ENCODE results near the gene B4GALNT3. TPM values are rescaled to one million over a fixed set of nuclear protein-coding genes. Genes with fewer than 3 reads are reported as not detected.
A peak's percentile ranks its signal among the peaks of the same experiment; 100 is the strongest.

Gene B4GALNT3
- total RNA-seq, 1 donor from 2014 or later = 2.9 TPM

DNA sequence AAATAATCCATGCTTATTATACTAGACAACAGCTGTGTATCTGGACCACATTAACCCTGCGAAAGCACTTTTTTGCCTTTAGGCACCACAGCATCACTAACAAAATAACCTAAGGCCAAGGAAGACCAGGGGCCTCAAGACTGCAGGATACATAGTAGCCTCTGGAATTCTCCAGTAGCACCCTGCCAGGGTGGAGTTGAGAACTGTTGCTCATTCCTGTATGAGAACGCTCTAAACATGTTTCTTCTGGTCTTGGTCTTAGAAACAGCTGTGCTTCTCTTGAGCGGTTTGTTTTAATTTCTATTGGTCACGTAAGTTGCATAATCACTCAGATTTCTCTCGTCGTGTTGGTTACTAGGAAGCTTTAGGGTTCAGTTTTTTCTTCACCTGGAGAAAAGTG is 7.9 kb downstream of the B4GALNT3 start:
- Mint-ChIP-seq H3K27ac (ENCODE audit: unreplicated experiment) (no peak overlapping the region), H3K4me3 (ENCODE audit: unreplicated experiment) (no peak overlapping the region), H3K9me3 (ENCODE audit: low read depth) (no peaks in the 10 kb centered on the region), H3K36me3 (ENCODE audit: low read depth) (no peaks in the 10 kb centered on the region), H3K27me3 (ENCODE audit: low read depth) (no peaks in the 10 kb centered on the region), H3K4me1 (ENCODE audit: low read depth) (peaks cover 29% of the 10 kb centered on the region)
- DNase-seq (ENCODE audit: low spot score) = no peak
- TF ChIP-seq, protein P1, sequence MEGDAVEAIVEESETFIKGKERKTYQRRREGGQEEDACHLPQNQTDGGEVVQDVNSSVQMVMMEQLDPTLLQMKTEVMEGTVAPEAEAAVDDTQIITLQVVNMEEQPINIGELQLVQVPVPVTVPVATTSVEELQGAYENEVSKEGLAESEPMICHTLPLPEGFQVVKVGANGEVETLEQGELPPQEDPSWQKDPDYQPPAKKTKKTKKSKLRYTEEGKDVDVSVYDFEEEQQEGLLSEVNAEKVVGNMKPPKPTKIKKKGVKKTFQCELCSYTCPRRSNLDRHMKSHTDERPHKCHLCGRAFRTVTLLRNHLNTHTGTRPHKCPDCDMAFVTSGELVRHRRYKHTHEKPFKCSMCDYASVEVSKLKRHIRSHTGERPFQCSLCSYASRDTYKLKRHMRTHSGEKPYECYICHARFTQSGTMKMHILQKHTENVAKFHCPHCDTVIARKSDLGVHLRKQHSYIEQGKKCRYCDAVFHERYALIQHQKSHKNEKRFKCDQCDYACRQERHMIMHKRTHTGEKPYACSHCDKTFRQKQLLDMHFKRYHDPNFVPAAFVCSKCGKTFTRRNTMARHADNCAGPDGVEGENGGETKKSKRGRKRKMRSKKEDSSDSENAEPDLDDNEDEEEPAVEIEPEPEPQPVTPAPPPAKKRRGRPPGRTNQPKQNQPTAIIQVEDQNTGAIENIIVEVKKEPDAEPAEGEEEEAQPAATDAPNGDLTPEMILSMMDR (IDR thresholded peaks at IDR 0.05) = no peak

DNA sequence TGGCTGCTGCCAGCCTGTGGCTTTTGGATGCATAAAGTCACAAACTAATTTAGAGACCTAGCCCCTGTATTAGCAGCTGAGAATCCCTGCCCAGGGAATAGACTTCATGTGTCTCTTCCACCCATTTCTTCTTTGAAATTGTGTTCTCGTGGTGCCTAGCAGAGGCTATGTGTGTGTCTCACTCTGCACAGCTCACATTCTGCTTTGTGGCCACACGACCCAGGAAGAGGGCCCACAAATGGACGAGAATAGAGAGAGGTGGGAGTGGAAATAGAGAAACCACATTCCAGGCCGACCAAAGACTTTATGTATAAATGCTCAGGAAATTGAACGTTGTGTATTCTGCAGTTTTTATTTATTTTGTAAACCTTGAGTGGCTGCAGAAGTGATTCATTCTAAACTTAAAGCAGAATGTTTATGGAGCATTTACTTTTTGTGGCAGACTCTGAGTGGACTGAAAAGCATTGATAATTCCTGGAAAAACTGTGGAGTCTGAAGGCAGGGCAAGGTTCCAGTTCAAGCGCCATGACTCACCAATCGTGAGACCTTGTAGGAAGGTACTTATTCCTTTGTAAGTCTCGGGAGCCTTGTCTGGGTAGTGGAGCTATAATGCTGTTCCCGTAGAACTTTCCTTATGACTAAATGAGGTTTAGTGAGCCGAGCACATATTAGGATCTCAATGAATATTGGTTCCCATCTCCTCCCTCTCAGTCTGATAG is 9.1 kb downstream of the B4GALNT3 start:
- TF ChIP-seq, protein P1 (IDR thresholded peaks at IDR 0.05) = no peak
- H3K36me3 Mint-ChIP-seq (ENCODE audit: low read depth) = no peaks in the 10 kb centered on the region
- H3K27me3 Mint-ChIP-seq (ENCODE audit: low read depth) = no peaks in the 10 kb centered on the region
- no peak for DNase-seq (ENCODE audit: low spot score)
- H3K4me1 Mint-ChIP-seq (ENCODE audit: low read depth) = peaks cover 32% of the 10 kb centered on the region
- peak overlapping the region; percentile 35 for H3K4me3 Mint-ChIP-seq (ENCODE audit: unreplicated experiment)
- no peaks in the 10 kb centered on the region for H3K9me3 Mint-ChIP-seq (ENCODE audit: low read depth)
- H3K27ac Mint-ChIP-seq (ENCODE audit: unreplicated experiment) = peak overlapping the region; percentile 91

DNA sequence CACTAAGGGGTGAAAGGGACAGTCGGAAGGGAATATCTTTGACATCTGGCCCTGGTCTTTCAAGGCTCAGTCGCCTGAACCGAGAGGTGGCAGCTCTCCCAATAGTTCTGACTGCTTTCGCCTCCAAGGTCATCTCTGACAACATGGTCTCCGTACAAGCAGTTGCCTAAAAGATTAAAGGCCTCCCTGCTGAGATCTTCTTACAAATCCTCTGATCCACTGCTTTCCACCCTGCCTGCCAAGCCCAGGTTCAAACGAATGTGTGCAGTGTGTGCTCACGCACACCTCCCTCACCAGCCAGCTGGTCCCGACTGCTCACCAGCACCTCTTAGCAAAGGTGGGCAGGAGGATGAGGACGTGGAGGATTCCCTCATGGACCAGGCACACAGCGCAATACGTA is 10.4 kb downstream of the B4GALNT3 start:
- no peak for DNase-seq (ENCODE audit: low spot score)
- H3K36me3 Mint-ChIP-seq (ENCODE audit: low read depth) = no peaks in the 10 kb centered on the region
- TF ChIP-seq, protein P1 (IDR thresholded peaks at IDR 0.05) = no peak
- H3K27ac Mint-ChIP-seq (ENCODE audit: unreplicated experiment) = no peak overlapping the region
- no peaks in the 10 kb centered on the region for H3K9me3 Mint-ChIP-seq (ENCODE audit: low read depth)
- no peaks in the 10 kb centered on the region for H3K27me3 Mint-ChIP-seq (ENCODE audit: low read depth)
- peaks cover 34% of the 10 kb centered on the region for H3K4me1 Mint-ChIP-seq (ENCODE audit: low read depth)
- H3K4me3 Mint-ChIP-seq (ENCODE audit: unreplicated experiment) = no peak overlapping the region

DNA sequence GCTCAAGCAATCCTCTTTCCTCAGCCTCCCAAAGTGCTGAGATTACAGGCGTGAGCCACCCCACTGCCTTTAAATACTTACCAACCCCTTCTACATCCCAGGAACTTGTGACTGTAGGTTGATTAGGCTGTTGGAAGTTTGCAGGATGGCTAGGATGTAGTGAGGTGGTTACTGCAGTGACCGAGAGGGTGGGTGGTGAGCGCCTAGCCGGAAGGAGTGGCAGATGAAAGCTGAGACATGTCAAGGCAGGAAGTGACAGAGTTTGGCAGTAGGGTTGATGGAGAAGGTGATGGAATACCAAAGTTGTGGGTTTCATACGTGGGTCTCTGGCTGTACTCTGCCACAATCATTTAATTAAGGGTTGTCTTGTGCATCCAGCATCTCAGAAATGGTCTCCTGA is 13.5 kb downstream of the B4GALNT3 start:
- Mint-ChIP-seq H3K36me3 (ENCODE audit: low read depth) (no peaks in the 10 kb centered on the region), H3K9me3 (ENCODE audit: low read depth) (no peaks in the 10 kb centered on the region), H3K27ac (ENCODE audit: unreplicated experiment) (no peak overlapping the region), H3K4me3 (ENCODE audit: unreplicated experiment) (no peak overlapping the region), H3K4me1 (ENCODE audit: low read depth) (peaks cover 32% of the 10 kb centered on the region), H3K27me3 (ENCODE audit: low read depth) (peaks cover 2% of the 10 kb centered on the region)
- TF ChIP-seq, protein P1 (IDR thresholded peaks at IDR 0.05) = no peak
- no peak for DNase-seq (ENCODE audit: low spot score)

DNA sequence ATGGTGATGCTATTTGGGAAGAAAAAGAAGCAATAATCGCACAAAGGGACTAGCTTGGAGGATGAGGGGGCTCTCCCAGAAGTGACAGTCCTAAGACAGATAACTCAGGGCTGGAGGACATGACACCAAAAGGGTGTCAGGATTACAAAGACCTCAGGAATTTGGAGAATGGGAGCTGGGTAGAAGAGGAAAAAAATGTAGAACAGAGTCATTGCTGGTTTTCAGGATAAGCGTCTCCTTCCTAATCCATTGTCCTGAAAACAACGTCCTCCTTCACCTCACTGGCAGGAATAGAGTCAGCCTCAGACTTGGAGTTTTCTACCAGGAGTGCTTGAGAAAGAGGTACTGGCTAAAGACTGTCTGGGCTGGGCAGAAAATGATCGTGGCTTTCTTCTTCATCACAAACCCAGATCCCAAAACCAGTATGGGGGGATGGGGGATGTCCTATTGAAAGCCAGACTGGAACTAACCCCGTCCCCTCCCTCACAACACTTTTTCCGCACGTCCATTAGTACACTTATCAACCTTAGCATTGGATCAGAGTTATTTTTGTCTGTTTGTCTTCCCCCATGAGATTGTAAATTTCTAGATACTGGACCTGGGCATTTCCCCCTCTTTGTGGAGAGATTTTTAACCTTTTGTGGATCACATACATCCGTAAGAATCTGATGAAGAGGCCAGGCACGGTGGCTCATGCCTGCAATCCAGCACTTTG is 14.3 kb downstream of the B4GALNT3 start:
- no peak for DNase-seq (ENCODE audit: low spot score)
- Mint-ChIP-seq H3K36me3 (ENCODE audit: low read depth) (no peaks in the 10 kb centered on the region), H3K9me3 (ENCODE audit: low read depth) (no peaks in the 10 kb centered on the region), H3K27me3 (ENCODE audit: low read depth) (peaks cover 2% of the 10 kb centered on the region), H3K27ac (ENCODE audit: unreplicated experiment) (peak overlapping the region; percentile 52), H3K4me1 (ENCODE audit: low read depth) (peaks cover 24% of the 10 kb centered on the region), H3K4me3 (ENCODE audit: unreplicated experiment) (no peak overlapping the region)
- TF ChIP-seq, protein P1 (IDR thresholded peaks at IDR 0.05) = no peak
